NB4 (cell line): ENCODE measurements around the gene GNG7.

Experiments
- MYC ChIP-seq: IDR thresholded peaks from 2 replicates; pipeline ENCODE4 v1.6.1; 2011; ENCODE audit warnings: low read depth, low read length
- POLR2A ChIP-seq: IDR thresholded peaks from 2 replicates; pipeline ENCODE4 v1.6.1; 2011; ENCODE audit warnings: mild to moderate bottlenecking; ENCODE audit not compliant: insufficient read length; ENCODE audit errors: extremely low read depth
- TF ChIP-seq, protein P1 (sequence below): IDR thresholded peaks from one replicate; pipeline ENCODE4 v1.5.1; 2012; ENCODE audit warnings: low read depth, low read length

GRCh38 chr19:2653710-2654707 lies 48.5 kb downstream of the GNG7 start:
- TF ChIP-seq, protein P1, sequence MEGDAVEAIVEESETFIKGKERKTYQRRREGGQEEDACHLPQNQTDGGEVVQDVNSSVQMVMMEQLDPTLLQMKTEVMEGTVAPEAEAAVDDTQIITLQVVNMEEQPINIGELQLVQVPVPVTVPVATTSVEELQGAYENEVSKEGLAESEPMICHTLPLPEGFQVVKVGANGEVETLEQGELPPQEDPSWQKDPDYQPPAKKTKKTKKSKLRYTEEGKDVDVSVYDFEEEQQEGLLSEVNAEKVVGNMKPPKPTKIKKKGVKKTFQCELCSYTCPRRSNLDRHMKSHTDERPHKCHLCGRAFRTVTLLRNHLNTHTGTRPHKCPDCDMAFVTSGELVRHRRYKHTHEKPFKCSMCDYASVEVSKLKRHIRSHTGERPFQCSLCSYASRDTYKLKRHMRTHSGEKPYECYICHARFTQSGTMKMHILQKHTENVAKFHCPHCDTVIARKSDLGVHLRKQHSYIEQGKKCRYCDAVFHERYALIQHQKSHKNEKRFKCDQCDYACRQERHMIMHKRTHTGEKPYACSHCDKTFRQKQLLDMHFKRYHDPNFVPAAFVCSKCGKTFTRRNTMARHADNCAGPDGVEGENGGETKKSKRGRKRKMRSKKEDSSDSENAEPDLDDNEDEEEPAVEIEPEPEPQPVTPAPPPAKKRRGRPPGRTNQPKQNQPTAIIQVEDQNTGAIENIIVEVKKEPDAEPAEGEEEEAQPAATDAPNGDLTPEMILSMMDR, result no peak
- TF ChIP-seq POLR2A (no peak), MYC (no peak)
